Measurements from ENCODE around the gene GRM5.

DNA sequence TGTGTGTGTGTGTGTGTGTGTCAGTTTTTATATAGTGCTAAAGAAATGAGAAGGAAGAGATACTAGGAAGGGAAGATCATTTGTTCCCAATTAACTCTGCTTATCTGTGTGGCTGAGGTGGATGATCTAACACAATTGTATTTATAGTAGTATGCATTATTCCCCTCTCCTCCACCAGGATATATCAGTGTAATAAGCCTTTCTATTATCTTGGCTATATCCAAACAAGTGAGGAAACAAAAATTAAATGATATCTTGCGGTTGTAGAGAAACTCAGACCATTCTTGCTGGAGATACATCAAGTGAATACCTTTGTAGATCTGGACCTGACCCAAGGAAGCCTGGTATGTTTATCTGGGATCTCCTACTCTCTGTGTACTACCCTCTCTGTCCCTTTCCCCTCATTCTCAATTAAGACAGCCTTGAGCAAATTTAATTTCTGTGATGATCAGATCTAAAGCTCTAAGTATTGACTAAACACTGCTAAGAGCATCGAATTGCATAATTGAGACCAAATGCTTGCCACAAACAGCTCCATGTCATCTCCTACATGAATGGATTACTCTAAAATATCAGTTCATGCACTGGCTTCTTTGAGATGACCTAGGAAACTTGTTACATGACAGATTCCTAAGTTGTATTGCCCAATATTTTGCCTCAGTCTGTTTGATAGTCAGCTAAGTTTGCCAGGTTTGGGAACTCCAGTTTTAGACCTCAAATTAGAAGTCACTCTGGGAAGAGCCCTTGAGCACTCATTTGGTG, 543.0 kb downstream of the GRM5 start:
- TF ChIP-seq, protein P1, sequence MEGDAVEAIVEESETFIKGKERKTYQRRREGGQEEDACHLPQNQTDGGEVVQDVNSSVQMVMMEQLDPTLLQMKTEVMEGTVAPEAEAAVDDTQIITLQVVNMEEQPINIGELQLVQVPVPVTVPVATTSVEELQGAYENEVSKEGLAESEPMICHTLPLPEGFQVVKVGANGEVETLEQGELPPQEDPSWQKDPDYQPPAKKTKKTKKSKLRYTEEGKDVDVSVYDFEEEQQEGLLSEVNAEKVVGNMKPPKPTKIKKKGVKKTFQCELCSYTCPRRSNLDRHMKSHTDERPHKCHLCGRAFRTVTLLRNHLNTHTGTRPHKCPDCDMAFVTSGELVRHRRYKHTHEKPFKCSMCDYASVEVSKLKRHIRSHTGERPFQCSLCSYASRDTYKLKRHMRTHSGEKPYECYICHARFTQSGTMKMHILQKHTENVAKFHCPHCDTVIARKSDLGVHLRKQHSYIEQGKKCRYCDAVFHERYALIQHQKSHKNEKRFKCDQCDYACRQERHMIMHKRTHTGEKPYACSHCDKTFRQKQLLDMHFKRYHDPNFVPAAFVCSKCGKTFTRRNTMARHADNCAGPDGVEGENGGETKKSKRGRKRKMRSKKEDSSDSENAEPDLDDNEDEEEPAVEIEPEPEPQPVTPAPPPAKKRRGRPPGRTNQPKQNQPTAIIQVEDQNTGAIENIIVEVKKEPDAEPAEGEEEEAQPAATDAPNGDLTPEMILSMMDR (conservative IDR thresholded peaks at IDR 0.05; ENCODE audit: low read depth, low read length), result no peak
- no peak for TF ChIP-seq EZH2 (IDR thresholded peaks at IDR 0.05; ENCODE audit: low read length, unreplicated experiment)

Data from PC-3 (cell line).